ENCODE data around the gene THUMPD1.
"Not testable (repeated sequence)": the region's sequence is repeated elsewhere in the genome, so short reads cannot be mapped to it uniquely, and the experiment has no call there.

Gene THUMPD1

DNA sequence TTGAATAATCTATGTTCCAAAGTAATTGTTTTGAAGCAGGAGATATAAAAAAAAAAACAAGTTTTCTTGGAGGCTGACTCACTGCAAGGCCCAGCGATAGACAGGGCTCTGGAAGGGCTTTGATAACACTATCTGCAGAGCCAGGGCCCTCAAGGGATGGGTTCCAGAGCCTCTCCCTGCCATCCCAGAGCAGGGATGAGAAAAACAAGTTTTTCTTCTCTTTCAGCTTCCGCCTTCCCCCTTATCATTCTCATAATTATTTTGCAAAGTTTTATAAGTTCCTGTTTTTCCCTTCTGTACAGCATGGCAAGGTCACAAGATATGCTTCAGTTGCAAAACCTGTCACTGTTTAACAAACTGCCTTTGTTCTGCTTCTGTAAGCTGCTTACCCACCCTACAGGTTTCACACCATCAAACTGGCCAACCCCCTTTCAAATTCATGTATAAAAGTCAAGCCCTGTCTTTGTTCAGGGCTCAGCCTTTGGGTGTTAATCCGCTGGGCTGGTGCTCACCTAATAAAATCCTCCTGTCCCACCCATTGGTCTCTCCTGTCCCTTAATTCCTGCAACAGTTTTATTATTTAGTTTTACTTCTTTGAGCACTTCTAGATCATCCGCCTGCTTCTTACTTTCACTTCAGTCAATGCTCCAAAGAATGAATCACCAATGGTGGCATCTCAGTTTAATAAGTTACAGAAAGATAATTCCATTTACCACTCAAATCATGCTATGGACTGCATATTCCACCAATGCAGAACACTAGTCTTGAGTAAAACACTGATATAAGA is 5.6 kb upstream of the THUMPD1 start:
- no peak for DNase-seq (ENCODE audit: low spot score)

DNA sequence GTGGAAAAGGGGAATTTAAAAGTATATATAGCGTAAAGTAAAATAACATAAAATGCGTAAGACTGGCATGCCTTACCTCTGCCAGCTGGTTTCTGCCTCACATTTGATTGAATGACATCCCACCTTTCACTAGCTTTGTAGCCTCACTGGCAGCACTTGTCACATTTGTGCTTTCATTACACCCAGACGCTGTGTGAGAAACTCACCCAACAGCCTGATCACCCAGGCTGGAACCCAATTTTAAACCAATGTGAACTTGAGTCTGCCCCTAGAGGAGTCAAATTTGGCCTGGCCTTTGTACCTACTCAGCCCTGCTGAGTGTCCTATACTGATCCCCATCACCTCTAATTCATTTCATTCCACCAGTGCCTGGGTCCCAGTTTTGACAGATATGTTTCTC is 4.8 kb upstream of the THUMPD1 start:
- DNase-seq (ENCODE audit: low spot score): no peak

DNA sequence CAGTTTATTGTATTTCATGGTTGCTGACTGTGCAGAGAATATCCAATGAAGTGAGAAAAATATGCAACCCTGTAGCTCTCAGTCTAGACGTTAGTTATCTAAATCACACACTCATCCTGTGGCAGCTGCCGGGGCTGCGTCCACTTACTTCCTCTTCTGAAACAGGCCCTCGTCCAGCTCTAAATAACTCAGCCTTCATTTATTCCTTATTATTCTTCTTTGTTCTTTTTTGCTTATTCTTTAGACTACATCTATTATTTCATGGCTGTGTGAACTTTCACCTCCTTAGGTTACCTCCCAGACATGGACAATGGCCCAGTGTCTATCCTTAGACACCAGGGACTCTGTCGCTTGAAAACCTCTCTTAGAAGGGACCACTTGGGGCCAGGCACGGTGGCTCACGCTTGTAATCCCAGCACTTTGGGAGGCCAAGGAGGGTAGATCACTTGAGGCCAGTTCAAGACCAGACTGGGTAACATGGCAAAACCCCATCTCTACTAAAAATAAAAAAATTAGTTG is 3.4 kb upstream of the THUMPD1 start:
- no peak for DNase-seq (ENCODE audit: low spot score)

DNA sequence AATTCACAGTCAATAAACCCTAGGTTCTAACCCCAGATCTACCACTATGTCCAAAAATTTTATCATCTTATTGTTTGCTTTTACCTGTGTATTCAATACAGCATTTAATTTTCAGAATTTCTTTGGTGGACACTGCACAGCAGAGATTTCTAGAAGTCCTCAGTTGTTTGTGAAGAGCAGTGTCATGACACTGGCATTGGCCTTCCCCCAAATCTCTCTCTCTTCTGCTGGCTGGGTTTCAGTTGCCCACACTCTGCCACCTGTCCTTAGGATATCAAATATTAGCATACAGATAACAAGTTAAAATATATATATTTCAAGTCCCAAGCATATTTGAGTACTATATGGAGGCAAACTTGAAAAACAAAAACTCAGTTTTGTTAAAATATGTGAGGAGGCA is 2.0 kb upstream of the THUMPD1 start:
- no peak for DNase-seq (ENCODE audit: low spot score)

DNA sequence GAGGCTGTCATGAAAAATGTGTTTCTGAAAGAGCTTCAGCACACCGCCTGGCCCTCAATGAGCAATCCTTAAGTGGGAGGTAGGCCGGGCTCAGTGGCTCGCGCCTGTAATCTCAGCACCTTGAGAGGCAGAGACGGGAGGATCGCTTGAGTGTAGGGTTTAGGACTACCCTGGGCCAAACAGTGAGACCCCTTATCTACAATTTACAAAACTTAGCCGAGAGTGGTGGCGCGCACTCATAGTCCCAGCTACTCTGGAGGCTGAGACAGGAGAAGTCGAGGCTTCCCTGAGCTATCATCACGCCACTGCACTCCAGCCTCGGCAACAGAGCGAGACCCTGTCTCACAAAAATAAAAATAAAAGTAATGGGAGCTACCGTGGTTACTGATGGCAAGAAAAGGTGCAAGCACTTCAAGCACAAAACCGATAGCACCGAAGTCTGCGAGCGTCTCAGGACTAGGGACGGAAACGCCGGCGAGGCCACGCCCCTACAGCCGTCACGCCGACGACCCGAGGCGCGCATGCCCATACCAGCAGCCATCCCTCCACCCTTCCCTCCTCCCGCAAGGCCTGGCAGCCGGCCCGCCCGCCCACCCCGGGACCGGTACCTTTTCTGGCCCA is 607 bp downstream of the THUMPD1 start:
- DNase-seq (ENCODE audit: low spot score): peak; percentile 82

DNA sequence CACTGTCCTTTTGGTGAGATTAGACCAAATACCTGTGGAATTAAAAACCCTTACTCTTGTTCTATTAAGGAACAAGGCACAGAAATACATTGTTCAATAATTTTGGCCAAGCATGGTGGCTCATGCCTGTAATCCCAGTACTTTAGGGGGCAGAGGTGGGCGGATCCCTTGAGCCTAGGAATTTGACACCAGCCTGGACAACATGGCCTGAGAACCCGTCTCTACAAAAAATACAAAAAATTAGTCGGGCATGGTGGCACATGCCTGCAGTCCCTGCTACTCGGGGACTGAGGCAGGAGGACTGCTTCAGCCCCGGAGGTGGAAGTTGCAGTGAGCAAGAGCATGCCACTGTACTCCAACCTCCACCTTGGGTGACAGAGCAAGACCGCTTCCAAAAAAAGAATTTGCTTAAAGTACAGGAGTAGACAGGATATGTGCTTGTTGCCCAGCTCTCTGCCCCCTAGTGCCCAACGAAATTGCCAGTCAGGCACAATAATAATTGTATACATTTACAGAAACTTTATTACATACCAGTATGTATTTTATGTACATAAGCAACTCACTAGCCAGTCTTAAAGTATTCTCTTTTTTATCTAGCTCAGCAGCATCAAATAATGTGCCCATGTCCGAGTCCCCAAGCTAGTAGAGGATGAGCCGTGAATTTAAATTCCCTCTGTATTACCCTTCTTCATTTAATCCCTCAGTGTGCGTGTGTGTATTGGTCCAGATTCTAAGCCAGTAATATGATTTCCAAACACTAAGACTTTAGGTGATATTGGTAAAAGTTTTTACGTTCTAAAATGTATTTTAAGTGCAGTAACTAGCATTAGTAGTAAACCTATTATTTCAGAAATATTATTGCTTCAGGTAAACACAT is 1.4 kb downstream of the THUMPD1 start:
- no peak for DNase-seq (ENCODE audit: low spot score)

DNA sequence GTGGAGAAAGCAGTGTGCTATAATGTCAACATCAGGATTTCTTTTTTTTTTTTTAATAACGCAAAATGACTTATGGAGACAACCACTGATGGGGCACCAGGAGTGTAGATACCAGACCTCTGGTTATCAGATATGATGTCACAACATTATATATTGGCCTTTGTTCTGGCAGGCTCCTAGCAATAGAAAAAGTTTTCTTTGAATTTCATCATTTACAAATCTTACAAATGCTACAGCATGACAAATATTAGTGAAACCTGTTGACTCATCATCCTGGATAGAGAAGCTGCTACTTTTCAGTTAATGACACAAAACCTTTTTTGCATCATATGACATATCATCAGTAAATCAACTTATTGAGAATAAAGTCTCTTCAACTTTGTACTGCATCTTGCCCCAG is 6.1 kb downstream of the THUMPD1 start:
- DNase-seq (ENCODE audit: low spot score): no peak

DNA sequence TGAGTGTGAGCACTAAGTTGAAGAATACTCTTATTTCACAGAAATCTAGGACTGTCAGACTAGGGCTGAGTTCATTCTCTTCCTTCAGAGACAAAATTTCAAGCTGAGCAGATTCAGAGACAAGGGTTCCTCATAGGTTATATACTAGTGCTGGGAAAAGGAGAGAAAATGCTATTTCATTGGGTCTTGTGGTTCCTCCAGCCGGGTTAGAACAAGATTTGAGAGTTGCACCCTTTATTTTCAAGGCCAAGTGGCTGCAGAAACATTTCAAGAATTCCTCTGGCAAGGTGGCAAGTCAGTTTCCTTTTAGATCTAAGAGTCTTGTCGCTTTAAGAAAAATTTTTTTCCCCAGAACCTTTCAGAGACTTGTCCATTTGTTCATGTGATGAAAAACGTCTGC is 6.8 kb downstream of the THUMPD1 start:
- no peak for DNase-seq (ENCODE audit: low spot score)

DNA sequence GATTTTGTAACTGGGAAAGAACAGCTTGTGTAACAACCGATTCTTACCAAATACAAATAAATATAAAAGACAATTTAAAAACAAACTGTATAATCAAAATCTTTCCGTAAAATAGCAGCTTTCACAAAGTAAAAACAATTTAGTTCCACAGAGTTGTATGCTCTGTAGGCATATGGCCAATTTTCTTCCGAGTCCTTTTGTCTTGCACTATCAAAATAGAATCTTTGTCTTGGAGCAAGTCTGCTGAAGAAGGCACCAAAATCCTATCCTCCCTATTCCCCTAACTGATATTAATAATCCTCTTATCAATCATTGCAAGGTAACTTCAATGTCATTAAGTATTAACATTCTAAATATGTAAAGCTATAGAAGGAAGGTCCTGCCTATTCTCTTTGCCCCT is 7.6 kb downstream of the THUMPD1 start:
- DNase-seq (ENCODE audit: low spot score): peak; percentile 25

DNA sequence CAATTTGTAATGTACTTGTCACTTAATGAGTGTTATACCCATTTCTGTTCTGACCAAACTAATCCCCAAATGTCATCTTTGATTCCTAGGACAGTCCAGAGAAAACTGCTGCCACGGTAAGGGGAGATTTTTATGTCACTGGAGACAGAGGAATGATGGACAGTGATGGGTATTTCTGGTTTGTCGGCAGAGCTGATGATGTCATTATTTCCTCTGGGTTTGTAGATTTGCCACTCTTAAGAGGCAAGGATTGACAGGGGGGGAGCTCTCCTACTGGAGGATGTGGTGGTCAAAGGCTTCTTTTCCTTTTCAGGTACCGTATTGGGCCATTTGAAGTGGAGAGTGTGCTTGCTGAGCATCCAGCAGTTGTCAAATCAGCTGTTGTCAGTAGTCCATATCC is 12.5 kb downstream of the THUMPD1 start:
- DNase-seq (ENCODE audit: low spot score): no peak

DNA sequence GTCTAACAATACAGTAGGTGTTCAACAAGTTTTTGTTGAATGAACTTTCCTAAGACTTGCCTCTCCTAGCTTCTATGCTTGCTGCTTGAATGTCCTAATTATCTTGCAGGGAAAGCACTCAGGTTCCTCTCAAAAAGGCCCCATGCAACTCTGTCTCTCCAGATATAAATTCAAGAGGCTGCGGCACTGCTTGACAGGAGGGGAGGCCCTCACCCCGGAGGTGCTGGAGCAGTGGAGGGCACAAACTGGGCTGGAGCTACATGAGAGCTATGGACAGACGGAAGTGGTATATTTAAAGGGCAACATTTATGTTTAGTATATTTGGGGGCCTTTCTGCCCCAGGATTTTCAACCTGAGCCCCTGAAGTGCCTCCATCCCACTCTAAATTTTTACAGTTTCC is 14.4 kb downstream of the THUMPD1 start:
- DNase-seq (ENCODE audit: low spot score): no peak

DNA sequence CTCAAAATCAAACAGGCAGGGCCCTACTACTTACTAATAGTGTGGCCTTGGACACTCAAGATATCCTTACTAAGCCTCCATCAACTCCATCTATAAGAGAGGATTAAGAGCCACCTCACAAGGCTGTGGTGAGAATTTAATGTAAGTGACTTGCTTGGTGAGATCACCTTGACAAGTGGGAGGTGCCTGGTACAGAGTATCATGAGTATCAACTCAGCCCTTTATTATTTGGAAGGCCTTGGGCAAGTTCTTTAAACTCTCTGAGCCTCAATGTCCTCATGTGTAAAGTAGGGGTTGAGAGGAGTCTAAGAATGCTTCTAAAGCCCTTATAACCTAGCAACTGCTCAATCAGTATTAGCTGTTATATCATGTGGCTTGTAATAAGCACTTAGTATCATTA is 15.0 kb downstream of the THUMPD1 start:
- no peak for DNase-seq (ENCODE audit: low spot score)

DNA sequence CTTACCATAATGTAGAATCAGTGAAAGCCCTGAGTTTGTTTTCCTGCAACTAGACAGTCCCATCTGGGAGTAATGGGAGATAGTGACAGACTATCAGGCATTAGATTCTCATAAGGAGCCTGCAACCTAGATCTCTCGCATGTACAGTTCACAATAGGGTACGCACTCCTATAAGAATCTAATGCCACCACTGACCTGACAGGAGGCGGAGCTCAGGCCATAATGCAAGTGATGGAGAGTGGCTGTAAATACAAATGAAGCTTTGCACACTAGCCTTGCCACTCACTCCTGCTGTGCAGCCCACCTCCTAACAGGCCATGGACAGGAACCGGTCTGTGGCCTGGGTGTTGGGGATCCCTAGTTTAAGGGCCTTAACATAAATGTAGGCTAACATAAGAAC is 21.4 kb downstream of the THUMPD1 start:
- DNase-seq (ENCODE audit: low spot score): no peak

DNA sequence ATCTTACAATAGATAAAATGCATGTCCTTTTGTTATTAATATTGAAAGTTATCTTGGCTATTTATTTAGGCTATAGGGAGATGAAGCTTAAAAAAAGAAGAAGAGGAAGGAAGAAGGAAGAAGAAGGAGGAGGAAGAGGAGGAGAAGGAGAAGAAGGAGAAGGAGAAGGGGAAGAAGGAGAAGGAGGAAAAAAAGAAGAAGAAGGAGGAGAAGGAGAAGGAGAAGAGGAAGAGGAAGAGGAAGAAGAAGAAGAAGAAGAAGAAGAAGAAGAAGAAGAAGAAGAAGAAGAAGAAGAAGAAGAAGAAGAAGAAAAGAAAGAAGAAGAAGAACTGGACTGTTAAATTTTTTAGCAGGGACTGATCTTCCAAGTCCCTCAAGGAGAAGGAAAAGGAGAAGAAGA is 23.9 kb downstream of the THUMPD1 start:
- not testable (repeated sequence) for DNase-seq (ENCODE audit: low spot score)

DNA sequence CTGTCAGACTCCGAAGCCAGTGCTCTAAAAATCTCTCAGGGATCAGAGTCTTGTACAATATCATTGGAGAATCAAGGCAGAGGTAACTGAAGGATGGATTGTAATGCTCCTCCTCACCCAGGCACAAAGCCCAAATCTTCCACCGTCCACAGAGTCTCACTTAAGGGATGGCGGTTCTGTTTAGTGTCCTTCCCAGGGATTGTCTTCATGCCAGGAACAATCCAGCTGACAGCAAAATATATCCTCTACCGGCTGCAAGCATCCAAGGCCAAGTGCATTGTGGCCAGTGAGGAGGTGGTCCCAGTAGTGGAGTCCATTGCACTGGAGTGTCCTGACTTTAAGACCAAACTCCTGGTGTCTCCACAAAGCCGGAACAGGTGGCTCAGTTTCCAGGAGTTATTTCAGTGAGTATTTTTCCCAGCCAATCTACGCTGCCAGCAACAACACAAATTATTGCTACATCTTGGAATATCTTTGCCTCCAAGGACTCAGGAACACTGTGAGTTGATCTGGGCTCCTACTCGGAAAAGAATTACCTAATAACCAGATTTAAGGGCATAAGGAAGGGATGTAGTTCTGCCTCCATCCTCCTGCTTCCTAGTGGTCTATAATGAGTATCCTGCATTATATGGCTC is 30.2 kb downstream of the THUMPD1 start:
- no peak for DNase-seq (ENCODE audit: low spot score)

DNA sequence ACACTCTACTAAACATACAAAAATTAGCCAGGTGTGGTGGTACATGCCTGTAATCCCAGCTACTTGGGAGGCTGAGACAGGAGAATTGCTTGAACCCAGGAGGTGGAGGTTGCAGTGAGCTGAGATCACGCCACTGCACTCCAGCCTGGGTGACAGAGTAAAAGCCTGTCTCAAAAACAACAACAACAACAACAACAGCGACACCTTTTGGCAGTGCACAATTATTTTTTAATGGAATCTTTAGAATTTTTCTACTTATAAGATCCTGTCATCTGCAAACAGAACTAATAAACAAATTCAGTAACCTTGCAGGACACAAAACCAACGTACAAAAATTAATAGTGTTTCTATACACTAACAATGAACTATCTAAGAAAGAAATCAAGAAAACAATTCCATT is 33.5 kb downstream of the THUMPD1 start:
- DNase-seq (ENCODE audit: low spot score): not testable (repeated sequence)

DNA sequence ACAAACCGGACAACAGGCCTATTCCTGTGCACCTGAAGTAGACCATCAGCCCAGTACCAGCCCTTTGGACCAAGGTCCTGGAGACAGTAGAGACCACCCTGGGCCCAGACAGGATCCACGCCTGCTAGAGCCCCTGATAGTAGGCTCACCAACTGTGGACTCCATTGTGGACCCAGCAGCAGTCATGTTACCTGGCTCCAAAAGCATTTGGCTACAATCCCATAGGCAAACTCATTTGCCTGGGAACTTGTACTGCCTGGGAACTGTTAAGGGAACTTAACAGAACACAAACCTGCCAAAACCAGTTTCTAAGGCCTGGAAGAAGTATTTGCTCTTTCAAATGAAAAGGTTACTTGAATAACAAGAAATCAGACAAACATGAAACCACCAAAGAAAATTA is 34.2 kb downstream of the THUMPD1 start:
- DNase-seq (ENCODE audit: low spot score): no peak

DNA sequence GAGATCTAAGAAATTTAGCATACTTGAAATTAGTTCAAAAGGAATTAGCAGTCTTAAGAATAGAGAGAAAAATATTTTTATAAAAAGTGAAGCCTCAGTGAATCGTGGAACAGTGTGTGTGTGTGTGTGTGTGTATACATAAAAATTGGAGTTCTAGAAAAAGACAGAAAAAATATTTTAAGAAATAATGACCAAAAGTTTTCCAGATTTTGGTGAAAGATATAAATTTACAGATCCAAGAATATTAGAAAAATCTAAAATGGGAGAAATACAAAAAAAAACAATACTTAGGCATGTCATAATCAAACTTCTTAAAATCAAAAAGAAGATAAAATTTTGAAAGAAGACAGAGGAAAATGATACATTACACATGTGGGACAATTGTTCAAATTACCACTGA is 35.6 kb downstream of the THUMPD1 start:
- not testable (repeated sequence) for DNase-seq (ENCODE audit: low spot score)

DNA sequence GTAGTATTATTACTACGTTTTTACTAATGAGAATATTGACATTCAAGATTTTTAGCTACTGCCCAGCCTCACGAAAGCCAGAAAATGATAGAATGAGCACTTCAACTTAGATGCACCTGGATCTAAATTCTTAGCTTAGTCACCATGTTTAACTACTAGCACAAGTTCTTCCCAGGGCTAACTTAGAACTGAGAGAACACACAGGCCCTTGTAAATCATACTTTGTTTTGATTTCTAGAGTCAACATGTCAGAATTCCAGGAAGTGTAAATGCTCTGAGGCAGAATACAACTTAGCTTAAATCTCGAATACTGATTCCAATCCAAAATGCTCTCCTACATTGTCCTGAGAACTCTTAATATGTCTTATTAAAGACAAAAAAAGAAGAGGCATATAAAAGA is 37.3 kb downstream of the THUMPD1 start:
- DNase-seq (ENCODE audit: low spot score): no peak

DNA sequence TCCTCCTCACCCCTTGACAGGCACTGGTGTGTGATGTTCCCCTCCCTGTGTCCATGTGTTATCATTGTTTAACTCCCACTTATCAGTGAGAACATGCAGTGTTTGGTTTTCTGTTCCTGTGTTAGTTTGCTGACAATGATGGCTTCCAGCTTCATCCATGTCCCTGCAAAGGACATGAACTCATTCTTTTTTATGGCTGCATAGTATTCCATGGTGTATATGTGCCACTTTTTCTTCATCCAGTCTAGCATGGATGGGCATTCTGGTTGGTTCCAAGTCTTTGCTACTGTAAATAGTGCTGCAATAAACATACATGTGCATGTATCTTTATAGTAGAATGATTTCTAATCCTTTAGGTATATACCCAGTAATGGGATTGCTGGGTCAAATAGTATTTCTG is 39.9 kb downstream of the THUMPD1 start:
- not testable (repeated sequence) for DNase-seq (ENCODE audit: low spot score)

DNA sequence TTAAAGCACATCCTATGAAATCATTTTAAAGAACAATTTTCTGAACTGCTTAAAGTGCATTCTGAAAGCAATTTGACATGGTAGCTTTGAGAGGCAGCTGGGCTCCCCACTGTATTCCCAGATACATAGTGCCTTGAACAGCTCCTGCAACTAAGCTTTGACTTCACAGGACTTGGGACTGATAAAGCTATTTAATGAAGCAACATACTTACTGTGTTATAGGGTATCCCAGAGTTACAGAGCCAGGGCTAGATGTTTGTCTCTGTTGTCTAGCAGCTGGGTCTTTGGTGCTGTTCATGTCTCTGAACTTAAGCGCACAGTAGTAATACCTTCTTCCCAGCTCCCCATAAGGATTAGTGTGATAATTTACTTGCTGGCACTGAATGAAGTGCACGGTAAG is 45.0 kb downstream of the THUMPD1 start:
- DNase-seq (ENCODE audit: low spot score): no peak

DNA sequence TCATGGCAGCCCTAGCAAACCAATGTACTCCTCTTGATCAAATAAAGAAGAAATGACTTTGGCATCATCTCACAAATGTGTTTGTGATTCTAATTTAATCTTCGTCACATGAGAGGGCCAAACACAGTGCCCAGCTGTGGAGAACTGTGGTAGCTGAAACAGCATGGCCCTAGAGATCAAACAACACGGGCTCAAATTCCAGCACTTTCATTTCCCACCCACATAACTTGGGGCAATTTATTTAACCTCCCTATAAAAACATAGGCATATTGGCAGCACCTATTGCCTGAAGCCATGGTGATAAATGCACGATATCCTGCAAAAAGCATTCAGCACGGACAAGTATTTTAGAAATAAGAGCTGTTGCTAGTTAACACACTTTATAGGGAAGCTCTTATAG is 46.6 kb downstream of the THUMPD1 start:
- no peak for DNase-seq (ENCODE audit: low spot score)

Measured in globus pallidus (tissue), 1 donor.